Stimulated activated CD8-positive, alpha-beta memory T cell treated with anti-CD3 and anti-CD28 coated beads, Interleukin-2, amount 100 ng/mL, for 48 hours (primary cell): Measurements from ENCODE around the gene UBR1.
"Not testable (repeated sequence)": the region's sequence is repeated elsewhere in the genome, so short reads cannot be mapped to it uniquely, and the experiment has no call there.

ENCODE experiments used
- DNase-seq, 2 donors: peaks; one replicate each; pipeline ENCODE4 v3.0.0-alpha.2; 2020; ENCODE audit warnings: low read depth in 2 of 2

UBR1 gene

DNA sequence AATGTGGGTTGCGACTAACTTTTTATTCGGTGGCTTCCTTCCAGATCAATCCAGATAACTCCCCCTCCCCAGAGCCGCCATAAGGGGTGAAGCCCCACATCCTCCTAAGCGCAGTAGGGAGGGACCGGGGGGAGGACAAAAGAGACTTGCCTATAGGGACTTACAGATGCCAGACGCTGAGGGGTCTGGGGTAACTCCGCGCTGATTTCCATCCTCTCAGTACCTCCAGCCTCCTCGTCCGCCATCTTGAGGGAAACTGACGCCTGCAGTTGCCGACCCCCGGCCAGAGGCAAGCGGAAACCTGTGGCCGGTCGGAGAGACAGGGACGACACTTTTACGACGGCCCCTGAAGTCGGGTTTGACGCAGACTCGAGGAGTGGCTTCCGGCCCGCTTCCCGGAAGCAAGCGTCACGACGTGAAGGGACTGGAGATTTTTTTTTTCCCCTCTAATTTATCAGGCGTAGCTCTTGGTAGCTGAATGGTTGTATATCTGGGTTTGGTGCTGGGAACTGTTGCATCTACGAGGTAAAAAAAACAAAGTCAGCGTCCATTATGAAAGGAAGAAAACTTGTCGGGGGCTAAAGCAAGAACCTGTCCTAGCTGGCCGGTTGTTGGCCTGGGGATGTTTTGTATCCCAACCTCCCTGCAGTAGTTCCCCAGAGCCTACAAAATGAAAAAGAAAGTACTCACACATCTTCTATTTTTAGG is at the start of gene UBR1:
Gene UBR1, minus strand, starts transcription at position 261 of the 708 bp plus-strand sequence. Its CDS starts 16 bp downstream, at position 245.
- peak; percentile 81 to 87 for DNase-seq

DNA sequence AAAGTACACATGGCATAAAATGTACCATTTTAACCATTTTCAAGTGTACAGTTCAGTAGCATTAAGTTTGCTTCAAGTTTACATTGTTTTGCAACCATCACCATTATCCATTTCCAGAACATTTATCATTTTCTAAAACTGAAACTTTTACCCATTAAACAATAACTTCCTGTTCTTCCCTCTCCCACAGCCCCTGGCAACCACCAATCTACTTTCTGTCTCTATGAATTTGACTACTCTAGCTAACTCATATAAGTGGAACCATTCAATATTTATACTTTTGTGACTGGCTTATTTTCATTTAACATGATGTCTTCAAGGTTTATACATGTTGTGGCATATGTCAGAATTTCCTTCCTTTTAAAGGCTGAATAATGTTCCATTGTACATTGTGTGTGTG is 47.4 kb upstream of the UBR1 start:
- no peak for DNase-seq

- no peak for DNase-seq
These were observed 45.9 kb upstream of the UBR1 start for GRCh38 chr15:43151688-43152087.

GRCh38 chr15:43150191-43150929 is 44.5 kb upstream of the UBR1 start:
- DNase-seq: no peak

- DNase-seq: no peak
These were observed 40.3 kb upstream of the UBR1 start for GRCh38 chr15:43146184-43146583.

DNA sequence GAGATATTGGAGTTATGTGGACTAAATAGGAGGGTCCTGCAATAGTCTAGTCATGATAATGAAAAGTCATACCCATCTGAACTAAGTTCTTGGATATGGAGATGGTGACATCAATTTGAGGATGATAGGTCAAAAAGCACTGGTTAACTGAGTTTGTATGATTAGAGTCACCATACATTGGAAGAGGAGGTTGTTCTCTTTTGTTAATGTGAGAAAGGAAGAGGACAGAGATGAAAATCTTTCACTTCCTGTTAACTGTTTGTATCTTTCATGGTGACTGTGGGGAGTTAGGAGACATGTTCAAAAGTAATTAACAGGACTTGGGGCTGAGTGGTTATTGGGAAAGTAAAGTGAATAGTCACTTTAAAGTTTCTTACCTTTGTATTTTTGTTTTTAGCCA is 38.7 kb upstream of the UBR1 start:
- DNase-seq: no peak

DNA sequence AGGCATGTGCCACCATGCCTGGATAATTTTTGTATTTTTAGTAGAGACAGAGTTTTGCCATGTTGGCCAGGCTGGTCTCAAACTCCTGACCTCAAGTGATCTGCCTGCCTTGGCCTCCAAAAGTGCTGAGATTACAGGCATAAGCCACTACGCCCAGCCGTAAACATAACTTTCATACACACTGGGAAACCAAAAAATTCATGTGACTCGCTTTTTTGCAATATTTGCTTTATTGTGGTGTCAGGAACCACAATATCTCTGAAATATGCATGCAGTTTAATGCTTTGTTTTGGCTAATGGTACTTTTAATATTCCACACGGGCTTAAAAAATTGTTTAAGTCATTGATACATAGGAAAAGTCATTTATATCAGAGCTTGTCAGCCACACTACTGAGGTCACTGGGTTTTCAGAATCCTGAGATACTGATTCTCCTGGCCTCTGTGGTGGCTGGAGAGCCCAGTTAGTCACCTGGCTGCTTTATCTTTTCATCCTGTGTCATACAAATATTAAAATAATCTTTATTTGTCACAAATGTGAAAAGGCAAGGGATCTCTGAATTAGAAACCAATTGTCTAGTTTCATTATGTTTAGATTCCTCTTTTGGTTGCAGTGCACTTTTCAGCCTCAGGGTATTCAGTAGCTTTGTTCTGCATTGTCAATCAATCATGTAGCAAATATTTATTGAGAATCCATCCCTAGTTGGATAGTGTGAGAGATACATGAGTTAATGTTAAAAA is 37.5 kb upstream of the UBR1 start:
- DNase-seq: no peak

GRCh38 chr15:43135351-43135750 is 29.5 kb upstream of the UBR1 start:
- no peak for DNase-seq

GRCh38 chr15:43134157-43134635 is 28.4 kb upstream of the UBR1 start:
- no peak for DNase-seq

- peak; percentile 50 to 60 for DNase-seq
These were observed 27.8 kb upstream of the UBR1 start, which contains the start of gene TMEM62 for GRCh38 chr15:43133430-43134156. Gene TMEM62, plus strand, starts transcription at chr15:43133586. Its CDS starts 217 bp downstream, at chr15:43133803.

DNA sequence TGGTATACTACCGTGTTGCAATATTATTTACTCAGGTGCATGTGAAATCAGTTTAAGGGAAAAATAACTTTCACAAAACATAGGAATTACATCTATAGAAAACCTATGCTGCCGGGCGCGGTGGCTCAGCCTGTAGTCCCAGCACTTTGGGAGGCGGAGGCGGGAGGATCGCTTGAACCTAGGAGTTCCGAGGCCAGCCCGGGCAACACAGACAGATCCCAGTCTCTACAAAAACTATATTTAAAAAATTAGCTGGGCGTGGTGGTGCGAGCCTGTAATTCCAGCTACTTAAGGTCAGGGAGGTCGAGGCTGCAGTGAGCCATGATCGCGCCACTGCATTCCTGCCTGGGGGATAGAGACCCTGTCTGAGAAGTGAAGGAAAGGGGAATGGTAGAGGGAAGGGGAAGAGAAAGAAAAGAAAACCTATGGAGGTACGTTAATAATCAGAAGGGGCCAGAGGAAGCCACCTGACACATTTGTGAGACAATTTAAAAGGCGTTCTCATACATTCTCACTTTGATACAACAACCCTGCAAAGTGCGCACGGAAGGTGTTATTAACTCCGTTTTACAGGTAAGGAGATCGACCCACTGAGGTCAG is 27.1 kb upstream of the UBR1 start:
- DNase-seq: no peak

DNA sequence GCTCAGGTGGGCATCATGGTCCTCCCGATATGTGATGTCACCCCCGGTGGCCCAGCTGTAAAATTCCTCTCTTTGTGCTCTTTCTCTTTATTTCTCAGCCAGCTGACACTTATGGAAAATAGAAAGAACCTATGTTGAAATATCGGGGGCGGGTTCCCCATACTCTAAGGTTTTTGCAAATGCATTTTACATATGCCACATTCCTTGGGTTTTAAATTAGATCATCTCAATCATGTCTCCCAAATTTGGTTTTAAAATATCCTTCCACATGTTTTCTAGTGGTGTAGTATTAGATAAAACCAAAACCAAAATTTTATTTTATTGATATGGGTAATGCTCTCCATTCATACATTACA is 23.1 kb upstream of the UBR1 start:
- DNase-seq: no peak

DNA sequence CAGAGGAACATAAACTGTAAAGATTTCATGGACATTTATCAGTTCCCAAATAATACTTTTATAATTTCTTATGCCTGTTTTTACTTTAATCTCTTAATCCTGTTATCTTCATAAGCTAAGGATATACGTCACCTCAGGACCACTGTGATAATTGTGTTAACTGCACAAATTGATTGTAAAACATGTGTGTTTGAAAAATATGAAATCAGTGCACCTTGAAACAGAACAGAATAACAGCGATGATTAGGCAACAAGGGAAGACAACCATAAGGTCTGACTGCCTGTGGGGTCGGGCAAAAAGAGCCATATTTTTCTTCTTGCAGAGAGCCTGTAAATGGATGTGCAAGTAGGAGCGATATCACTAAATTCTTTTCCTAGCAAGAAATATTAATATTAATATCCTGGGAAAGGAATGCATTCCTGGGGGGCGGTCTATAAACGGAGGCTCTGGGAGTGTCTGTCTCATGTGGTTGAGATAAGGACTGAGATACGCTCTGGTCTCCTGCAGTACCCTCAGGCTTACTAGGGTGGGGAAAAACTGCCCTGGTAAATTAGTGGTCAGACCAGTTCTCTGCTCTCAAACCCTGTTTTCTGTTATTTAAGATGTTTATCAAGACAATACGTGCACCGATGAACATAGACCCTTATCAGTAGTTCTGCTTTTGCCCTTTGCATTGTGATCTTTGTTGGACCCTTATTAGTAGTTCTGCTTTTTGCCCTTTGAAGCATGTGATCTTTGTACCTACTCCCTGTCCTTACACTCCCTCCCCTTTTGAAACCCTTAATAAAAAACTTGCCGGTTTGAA is 22.5 kb upstream of the UBR1 start:
- not testable (repeated sequence) for DNase-seq

GRCh38 chr15:43127752-43128151 is 21.9 kb upstream of the UBR1 start:
- no peak for DNase-seq

DNA sequence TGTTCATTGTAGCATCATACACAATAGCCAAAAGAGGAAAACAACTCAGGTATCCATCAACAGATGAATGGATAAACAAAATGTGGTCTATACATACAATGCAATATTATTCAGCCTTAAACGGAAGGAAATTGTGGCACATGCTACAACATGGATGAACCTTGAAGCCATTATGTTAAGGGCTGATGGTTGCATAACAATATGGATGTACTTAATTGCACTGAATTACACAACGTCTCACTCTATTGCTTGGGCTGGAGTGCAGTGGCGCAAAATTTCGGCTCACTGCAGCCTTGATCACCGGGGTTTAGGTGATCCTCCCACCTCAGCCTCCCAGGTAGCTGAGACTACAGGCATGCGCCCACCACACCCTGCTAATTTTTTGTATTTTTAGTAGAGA is 20.5 kb upstream of the UBR1 start:
- no peak for DNase-seq

DNA sequence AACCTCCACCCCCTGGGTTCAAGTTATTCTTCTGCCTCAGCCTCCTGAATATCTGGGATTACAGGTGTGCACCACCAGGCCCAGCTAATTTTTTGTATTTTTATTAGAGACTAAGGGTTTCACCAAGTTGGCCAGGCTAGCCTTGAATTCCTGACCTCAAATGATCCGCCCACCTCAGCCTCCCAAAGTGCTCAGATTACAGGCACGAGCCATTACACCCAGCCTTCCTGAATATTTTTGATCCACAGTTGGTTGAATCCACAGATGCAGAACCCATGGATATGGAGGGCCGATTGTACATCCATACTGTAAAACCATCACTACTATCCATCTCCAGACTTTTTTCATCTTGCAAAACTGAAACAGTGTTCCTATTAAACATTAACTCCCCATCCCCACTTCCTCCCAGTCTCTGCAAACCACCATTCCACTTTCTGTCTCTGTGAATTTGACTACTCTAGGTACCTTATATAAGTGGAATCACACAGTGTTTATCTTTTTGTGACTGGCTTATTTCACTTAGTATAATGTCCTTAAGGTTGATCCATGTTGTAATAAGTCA is 19.3 kb upstream of the UBR1 start:
- no peak for DNase-seq

DNA sequence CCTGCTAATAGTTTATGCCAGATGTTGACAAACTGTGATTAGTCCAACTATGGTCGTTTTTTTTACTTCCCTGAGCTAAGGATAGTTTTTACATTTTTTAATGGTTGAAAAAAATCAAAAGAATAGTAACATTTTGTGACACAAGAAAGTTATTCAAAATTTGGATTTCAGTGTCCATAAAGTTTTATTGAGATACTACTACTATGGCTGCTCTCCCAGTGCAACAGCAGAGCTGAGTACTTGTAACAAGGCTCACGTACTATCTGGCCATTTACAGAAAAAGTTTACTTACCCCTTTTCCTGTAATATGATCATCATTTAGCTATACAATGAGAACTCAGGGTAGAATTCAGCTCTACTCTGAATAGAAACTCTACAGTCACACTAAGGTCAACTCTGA is 16.0 kb upstream of the UBR1 start:
- no peak for DNase-seq

DNA sequence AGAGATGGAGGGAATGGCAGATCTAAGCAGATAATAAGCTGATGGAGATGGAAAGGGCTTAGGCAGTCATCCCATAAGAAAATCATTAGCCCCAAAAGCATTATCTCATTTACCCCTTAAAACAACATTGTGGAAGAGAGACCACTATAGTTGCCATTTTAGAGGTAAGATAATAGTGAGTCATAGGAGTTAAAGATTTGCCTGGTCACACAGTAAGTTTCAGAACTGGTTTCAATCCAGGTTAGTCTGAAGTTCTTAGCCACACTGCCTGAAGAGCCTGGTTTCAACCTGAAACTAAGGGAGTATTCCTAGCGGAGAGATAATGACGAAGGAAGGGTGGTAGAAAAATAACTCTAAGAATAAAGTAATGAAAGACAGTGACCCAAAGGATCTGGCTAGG is 13.0 kb upstream of the UBR1 start:
- no peak for DNase-seq

DNA sequence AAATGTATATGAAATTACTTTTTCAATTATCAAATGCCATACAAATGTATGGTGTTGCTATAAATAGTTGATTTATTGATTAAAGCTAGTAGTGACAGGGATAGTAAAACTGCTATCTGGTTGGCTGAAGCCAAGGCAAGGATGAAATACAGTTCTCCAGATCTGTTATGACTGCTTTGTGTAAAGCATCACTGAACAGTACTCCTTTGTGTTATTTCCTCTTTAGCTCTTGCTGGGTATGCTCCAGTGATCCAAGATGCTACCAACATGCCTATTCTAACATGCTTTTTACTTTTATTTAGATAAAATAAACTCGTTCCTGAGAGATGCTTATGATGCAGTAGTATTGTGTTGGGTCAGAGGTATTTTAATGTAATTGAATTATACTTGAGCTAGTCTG is 12.4 kb upstream of the UBR1 start:
- no peak for DNase-seq

GRCh38 chr15:43111354-43111753 is 5.5 kb upstream of the UBR1 start:
- DNase-seq: no peak
